CD4-positive, alpha-beta T cell treated with Interferon alpha-2 for 1 hour (primary cell): ENCODE measurements around the gene IMP3.

Source experiments
- DNase-seq, 2 donors: peaks; one replicate each; pipeline ENCODE4 v3.0.0-alpha.2; 2020 to 2022

IMP3 gene

GRCh38 chr15:75672646-75673425 lies 32.8 kb upstream of the IMP3 start:
- DNase-seq: no peak

GRCh38 chr15:75671730-75672602 lies 31.9 kb upstream of the IMP3 start:
- DNase-seq: no peak

GRCh38 chr15:75669879-75670212 lies 29.8 kb upstream of the IMP3 start:
- no peak for DNase-seq

GRCh38 chr15:75669191-75669878 lies 29.3 kb upstream of the IMP3 start:
- DNase-seq: no peak

- DNase-seq: no peak
Observed at GRCh38 chr15:75666823-75667501, 26.9 kb upstream of the IMP3 start.

GRCh38 chr15:75663931-75664421 lies 24.0 kb upstream of the IMP3 start:
- no peak for DNase-seq

- no peak for DNase-seq
Observed at GRCh38 chr15:75662823-75663519, 22.9 kb upstream of the IMP3 start.

GRCh38 chr15:75661756-75662140 lies 21.7 kb upstream of the IMP3 start:
- no peak for DNase-seq

GRCh38 chr15:75661100-75661755 lies 21.2 kb upstream of the IMP3 start:
- DNase-seq: no peak

- DNase-seq: no peak
Observed at GRCh38 chr15:75659928-75660645, 20.1 kb upstream of the IMP3 start.

GRCh38 chr15:75659141-75659771 lies 19.2 kb upstream of the IMP3 start:
- no peak for DNase-seq

GRCh38 chr15:75656813-75657212 lies 16.8 kb upstream of the IMP3 start:
- DNase-seq: no peak

- DNase-seq: no peak
Observed at GRCh38 chr15:75656331-75656730, 16.3 kb upstream of the IMP3 start.

- DNase-seq: no peak
Observed at GRCh38 chr15:75655931-75656330, 15.9 kb upstream of the IMP3 start.

- no peak for DNase-seq
Observed at GRCh38 chr15:75654201-75654907, 14.3 kb upstream of the IMP3 start.

- DNase-seq: no peak
Observed at GRCh38 chr15:75653347-75653913, 13.4 kb upstream of the IMP3 start.

- DNase-seq: no peak
Observed at GRCh38 chr15:75651810-75652543, 12.0 kb upstream of the IMP3 start.

- DNase-seq: no peak
Observed at GRCh38 chr15:75650908-75651809, 11.1 kb upstream of the IMP3 start.
